Stimulated activated naive CD8-positive, alpha-beta T cell treated with anti-CD3 and anti-CD28 coated beads, Interleukin-15, Interleukin-2, amounts not matched to agents 100 ng/mL and 50 ng/mL, for 24 hours (primary cell): ENCODE measurements around the gene LGALS7.
A peak's percentile ranks its signal among the peaks of the same experiment; 100 is the strongest.

Source experiments
- H3K27ac Mint-ChIP-seq: one replicate; pipeline ENCODE4 v1.8.0; 2021; ENCODE audit warnings: mild to moderate bottlenecking, mixed read lengths
- H3K27me3 Mint-ChIP-seq: one replicate; pipeline ENCODE4 v1.8.0; 2021; ENCODE audit warnings: mixed read lengths
- H3K36me3 Mint-ChIP-seq: one replicate; pipeline ENCODE4 v1.8.0; 2021; ENCODE audit warnings: low read depth, mixed read lengths
- H3K4me1 Mint-ChIP-seq: one replicate; pipeline ENCODE4 v1.8.0; 2021; ENCODE audit warnings: low read depth, mixed read lengths
- H3K4me3 Mint-ChIP-seq: one replicate; pipeline ENCODE4 v1.8.0; 2021; ENCODE audit warnings: mild to moderate bottlenecking, mixed read lengths
- H3K9me3 Mint-ChIP-seq: one replicate; pipeline ENCODE4 v1.8.0; 2021; ENCODE audit warnings: mixed read lengths

Gene LGALS7

DNA sequence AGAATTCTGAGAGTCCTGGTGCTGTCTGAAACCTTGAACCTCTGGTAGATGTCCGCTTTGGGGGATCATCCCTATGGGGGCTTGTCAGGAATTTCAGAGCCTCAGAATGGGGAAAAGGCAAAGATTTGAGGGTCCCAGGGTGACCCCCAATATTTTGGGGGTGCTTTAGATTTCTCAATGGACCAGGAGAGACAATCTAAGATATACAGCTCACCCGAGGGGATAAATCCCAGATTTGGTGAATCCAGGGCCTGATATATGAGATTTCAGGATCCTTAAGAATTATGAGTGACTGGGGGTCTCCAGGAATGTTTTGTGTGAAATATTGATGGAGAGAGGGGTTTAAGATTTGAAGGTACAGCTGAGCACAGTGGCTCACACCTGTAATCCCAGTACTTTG is 32.4 kb downstream of the LGALS7 start:
- no peaks in the 10 kb centered on the region for H3K36me3 Mint-ChIP-seq
- H3K9me3 Mint-ChIP-seq, result no peaks in the 10 kb centered on the region
- peaks cover 25% of the 10 kb centered on the region for H3K4me1 Mint-ChIP-seq
- H3K4me3 Mint-ChIP-seq, result no peak overlapping the region
- no peak overlapping the region for H3K27ac Mint-ChIP-seq
- peaks cover 6% of the 10 kb centered on the region for H3K27me3 Mint-ChIP-seq

DNA sequence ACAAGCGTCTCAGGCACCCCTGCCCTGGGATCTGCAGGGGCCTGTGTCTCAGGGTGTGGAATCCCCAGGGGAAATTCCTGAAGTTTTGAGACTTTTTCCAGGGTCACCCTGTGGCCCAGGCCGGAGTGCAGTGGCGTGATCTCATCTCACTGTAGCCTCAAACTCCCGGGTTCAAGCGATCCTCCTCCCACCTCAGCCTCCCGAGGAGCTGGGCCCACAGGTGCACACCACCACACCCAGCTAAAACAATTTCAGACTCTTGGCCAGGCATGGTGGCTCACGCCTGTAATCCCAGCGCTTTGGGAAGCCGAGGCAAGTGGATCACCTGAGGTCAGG is 33.1 kb downstream of the LGALS7 start:
- H3K27me3 Mint-ChIP-seq, result peaks cover 6% of the 10 kb centered on the region
- H3K4me3 Mint-ChIP-seq, result no peak overlapping the region

DNA sequence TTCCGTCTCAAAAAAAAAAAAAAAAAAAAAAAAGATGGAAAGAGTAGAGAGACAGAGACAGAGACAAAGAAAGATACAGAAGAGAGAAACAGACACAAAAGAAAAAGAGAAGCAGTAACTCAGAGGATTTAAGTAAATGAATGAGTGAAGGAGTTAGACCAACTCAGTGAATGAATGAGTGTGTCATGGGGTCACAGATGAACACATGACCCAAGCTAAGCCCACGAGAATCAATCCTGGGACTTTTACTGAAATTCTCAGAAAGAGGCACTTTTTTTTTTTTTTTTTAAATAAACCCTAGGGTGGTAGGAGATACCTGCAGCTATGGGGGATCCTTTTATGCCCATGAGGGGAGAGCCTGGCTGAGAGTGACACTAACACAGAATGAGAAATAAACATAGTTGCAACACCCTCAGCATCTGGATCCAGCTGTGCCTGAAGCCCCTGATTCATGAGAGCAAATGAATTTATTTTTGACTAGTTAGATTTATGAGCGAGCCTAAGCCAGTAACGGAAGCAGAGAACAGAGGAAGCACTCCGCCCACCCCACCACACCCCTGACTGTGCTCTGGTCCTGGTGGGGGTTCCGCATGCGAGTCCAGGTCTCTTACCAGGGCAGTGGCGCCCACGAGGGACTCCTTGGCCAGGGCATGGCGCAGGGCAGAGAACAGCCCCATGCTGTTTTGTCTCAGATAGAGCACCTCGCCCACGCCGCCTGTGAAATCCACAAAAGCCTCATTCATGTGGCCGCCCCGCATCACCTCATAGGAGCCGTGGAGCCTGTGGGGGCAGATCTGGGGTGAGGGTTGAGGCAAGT is 33.7 kb downstream of the LGALS7 start:
- peaks cover 33% of the 10 kb centered on the region for H3K4me1 Mint-ChIP-seq
- H3K9me3 Mint-ChIP-seq, result no peaks in the 10 kb centered on the region
- H3K4me3 Mint-ChIP-seq, result no peak overlapping the region
- H3K27me3 Mint-ChIP-seq, result peaks cover 6% of the 10 kb centered on the region
- H3K36me3 Mint-ChIP-seq, result no peaks in the 10 kb centered on the region
- no peak overlapping the region for H3K27ac Mint-ChIP-seq

More for the DNA sequence above, 33.1 kb downstream of the LGALS7 start:
- Mint-ChIP-seq H3K27ac (no peak overlapping the region), H3K4me1 (peaks cover 27% of the 10 kb centered on the region), H3K36me3 (no peaks in the 10 kb centered on the region), H3K9me3 (no peaks in the 10 kb centered on the region)

DNA sequence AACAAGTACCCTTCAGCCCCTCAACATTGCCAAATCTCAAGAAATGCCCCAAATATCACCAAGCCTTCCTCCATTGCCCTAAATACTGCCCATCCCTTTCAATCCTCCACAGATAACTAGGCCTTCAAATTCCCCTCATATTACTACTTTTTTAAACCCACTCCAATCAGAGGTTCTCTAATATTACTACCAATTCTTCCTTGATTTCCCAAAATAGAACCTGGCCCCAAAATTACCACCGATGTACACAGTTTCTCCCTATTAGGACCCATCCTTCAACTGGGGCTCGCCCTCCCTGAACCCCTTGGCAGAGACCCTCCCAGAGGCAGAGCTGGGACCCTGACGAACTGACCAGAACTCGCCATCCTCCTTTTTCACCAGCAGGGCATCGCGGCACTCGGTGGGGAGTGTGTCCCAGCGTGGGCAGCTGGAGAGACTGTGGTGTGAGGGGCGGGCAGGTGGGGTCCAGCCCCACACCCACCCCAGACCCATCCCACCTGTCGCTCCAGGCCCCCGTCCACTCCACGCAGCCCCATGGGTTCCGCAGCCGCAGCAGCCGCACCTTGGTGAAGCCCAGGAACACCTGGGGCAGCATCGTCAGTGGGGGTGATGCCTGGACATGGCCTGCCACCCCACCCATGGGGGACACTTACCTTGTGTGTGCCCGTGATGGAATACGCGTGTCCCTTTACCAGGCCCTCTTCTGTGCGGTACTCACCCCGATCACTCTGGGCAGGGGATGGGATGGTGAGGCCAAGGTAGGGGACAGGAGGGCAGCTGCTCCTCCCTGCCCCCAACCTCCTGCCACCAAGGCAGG is 35.2 kb downstream of the LGALS7 start:
- H3K4me3 Mint-ChIP-seq, result peak overlapping the region; percentile 43
- H3K36me3 Mint-ChIP-seq, result no peaks in the 10 kb centered on the region
- peaks cover 48% of the 10 kb centered on the region for H3K4me1 Mint-ChIP-seq
- no peaks in the 10 kb centered on the region for H3K9me3 Mint-ChIP-seq
- peak overlapping the region; percentile 26 for H3K27ac Mint-ChIP-seq
- peaks cover 6% of the 10 kb centered on the region for H3K27me3 Mint-ChIP-seq

DNA sequence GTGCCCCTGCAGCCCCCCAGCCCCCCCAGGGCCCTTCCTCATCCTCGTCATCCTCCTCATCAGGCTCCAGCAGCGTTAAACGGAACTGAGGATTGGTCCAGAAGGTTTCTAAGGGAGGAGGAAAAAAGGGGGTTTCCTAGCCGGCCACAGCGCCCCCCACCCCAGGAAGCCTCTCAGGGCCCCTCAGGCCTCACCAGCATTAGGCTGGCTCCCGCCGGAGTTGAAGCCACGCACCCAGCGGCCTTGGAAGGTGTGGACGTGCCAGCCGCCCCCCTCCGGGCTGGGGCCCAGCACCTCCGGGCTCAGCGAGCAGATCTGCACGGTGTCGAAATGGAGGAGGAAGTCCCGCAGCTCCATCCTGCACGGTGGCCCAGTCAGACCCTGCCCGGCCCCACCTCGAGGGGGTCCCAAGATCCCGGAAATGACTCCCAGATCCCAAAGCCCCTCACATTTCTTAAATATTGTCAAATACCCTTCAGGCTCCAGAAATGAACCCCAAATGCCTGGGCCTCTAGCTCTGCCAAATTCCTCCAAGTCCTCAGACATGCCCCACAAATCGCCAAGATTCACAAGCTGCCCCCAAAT is 35.9 kb downstream of the LGALS7 start:
- H3K27ac Mint-ChIP-seq, result peak overlapping the region; percentile 26
- H3K9me3 Mint-ChIP-seq, result no peaks in the 10 kb centered on the region
- H3K27me3 Mint-ChIP-seq, result peaks cover 6% of the 10 kb centered on the region
- H3K36me3 Mint-ChIP-seq, result no peaks in the 10 kb centered on the region
- peaks cover 48% of the 10 kb centered on the region for H3K4me1 Mint-ChIP-seq
- peak overlapping the region; percentile 43 for H3K4me3 Mint-ChIP-seq

DNA sequence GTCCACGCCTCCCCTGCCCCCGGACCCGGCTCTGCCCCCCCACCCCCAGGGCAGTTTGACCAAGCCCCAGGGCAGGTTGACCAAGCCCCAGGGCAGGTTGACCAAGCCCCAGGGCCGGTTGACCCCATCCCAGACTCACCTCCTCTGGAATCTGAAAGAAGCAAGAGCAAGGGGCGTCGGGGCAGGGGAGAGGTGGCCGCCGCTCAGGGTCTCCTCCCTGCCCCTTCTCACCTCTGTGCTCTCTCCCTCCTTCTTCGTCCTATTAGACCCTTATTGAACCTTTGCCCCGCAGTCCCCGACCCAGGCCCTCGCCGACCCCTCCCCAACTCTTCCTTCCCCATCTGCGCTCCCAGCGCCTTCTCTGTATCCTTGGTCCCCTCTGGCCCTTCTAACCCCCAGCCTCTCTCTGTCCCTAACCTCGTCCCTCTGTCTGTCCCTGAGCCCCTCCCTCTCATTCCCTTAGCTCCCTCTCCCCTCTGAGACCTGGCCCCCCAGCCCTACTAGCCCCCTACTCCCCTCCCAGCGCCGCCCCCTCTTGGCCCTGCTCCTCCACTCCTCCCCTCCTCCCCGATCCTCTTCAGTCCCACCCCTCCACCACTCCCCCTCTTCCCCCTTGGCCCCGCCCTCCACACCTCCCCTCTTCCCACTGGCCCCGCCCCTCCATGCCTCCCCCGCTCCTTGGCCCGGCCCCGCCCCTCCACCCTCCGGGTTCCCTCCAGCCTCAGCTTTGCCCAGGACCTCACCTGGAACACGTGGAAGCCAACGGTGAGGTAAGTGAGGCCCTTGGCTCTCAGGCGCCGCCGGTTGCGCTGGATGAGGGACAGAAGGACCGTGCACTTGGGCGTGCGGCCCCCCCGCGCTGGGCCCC is 36.7 kb downstream of the LGALS7 start:
- Mint-ChIP-seq H3K27ac (no peak overlapping the region), H3K4me1 (peaks cover 48% of the 10 kb centered on the region), H3K36me3 (no peaks in the 10 kb centered on the region), H3K9me3 (no peaks in the 10 kb centered on the region), H3K27me3 (peaks cover 6% of the 10 kb centered on the region), H3K4me3 (peak overlapping the region; percentile 42)

DNA sequence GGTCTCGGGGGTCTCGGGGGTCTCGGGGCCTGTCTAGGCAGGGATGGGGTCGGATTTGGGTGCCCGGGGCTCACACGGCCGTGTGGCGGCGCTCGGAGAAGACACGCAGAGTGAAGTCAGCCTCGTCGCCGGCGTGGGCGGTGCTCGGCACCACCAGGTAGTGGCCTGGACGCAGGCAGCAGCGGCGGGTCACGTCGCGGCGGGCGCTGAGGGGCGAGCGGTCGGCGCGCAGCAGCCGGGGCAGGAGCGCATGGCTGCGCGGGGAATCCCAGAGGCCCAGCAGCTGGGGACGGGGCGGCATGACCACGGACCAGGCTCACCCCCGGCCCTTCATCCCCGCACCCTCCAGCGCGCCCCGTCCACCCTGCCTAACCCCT is 37.3 kb downstream of the LGALS7 start:
- Mint-ChIP-seq H3K27me3 (peaks cover 6% of the 10 kb centered on the region), H3K4me3 (no peak overlapping the region), H3K36me3 (no peaks in the 10 kb centered on the region), H3K9me3 (no peaks in the 10 kb centered on the region), H3K4me1 (peaks cover 48% of the 10 kb centered on the region), H3K27ac (no peak overlapping the region)

DNA sequence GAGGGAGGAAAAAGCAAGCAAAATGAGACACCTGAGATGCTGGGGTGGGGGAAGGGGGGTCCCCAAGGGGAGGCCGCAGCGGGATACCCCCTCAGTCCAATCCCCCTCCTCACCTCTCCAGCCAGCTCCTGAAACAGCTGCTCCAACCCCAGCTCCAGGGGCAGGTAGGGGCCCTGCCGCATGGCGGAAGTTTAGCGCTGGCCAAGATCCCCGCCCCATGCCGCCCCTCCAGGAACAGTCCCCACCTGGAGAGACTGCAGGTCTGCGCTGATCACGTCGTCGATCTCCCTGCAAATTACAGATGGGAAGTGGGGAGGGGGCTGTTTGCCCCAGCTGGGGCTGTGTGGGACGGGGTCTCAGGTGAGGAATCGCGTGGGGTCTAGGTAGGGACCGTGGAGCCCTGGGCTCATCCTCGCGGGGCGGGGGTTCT is 38.0 kb downstream of the LGALS7 start:
- H3K36me3 Mint-ChIP-seq, result peaks cover under 1% of the 10 kb centered on the region

DNA sequence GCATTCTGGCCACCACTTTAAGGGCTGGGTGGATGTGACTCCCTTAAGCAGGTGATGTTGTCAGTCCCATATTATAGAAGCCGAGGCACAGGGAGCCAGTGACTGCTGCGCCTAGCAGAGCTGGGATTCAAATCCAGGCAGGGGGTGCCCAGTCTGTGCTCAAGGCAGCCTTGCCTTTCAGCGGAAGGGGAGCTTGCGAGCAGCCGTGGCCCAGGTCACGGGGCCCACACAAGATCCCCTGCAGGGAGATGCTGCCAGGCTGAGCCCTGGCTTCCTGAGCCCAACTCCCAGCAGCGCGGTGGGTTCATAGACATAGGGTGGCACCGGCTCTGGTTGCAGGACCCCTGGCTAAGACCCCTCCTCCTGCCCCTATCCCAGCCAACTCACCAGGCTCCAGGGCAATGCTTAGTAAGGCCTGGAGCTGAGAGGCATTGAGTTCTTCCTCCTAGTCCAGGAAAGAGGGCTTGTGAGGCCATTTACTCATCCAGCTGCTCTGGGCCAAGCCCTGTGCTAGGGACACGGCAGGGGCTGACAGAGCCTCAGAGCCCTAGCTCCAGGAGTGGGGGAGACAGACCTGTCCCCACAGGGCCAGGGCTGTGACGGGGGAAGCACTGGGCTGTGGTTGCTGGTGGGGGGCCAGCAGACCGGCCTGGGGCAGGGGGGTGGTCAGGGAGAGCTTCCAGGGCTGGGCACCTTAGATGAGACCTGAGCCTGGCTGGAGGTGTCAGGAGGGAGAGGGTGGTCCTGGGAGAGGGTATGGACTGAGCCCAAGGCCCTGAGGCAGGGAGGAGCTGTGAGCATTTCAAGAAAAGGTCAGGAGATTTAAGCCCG is 38.7 kb downstream of the LGALS7 start:
- H3K27me3 Mint-ChIP-seq, result peaks cover 6% of the 10 kb centered on the region
- H3K4me1 Mint-ChIP-seq, result peaks cover 46% of the 10 kb centered on the region
- peak overlapping the region; percentile 60 for H3K4me3 Mint-ChIP-seq
- no peaks in the 10 kb centered on the region for H3K9me3 Mint-ChIP-seq
- H3K27ac Mint-ChIP-seq, result peak overlapping the region; percentile 87
- H3K36me3 Mint-ChIP-seq, result peaks cover 7% of the 10 kb centered on the region

More for the DNA sequence above, 38.0 kb downstream of the LGALS7 start:
- Mint-ChIP-seq H3K4me3 (peak overlapping the region; percentile 60), H3K9me3 (no peaks in the 10 kb centered on the region), H3K27ac (peak overlapping the region; percentile 87), H3K4me1 (peaks cover 48% of the 10 kb centered on the region), H3K27me3 (peaks cover 6% of the 10 kb centered on the region)

DNA sequence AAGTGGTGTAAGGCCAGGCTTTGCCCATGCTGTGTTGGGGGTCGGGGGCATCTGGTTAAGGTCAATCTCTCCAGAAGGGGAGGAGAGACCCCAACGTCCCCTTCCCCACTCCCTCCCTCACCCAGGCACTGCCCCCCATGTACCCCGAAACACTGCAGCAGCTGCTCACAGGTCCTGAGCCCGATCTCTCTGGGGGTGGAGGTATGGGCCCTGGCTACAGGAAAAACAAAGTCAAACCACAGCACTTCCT is 39.2 kb downstream of the LGALS7 start:
- peaks cover 43% of the 10 kb centered on the region for H3K4me1 Mint-ChIP-seq
- peaks cover 6% of the 10 kb centered on the region for H3K27me3 Mint-ChIP-seq
- H3K9me3 Mint-ChIP-seq, result no peaks in the 10 kb centered on the region
- H3K27ac Mint-ChIP-seq, result no peak overlapping the region
- H3K36me3 Mint-ChIP-seq, result peaks cover 9% of the 10 kb centered on the region
- peak overlapping the region; percentile 35 for H3K4me3 Mint-ChIP-seq

DNA sequence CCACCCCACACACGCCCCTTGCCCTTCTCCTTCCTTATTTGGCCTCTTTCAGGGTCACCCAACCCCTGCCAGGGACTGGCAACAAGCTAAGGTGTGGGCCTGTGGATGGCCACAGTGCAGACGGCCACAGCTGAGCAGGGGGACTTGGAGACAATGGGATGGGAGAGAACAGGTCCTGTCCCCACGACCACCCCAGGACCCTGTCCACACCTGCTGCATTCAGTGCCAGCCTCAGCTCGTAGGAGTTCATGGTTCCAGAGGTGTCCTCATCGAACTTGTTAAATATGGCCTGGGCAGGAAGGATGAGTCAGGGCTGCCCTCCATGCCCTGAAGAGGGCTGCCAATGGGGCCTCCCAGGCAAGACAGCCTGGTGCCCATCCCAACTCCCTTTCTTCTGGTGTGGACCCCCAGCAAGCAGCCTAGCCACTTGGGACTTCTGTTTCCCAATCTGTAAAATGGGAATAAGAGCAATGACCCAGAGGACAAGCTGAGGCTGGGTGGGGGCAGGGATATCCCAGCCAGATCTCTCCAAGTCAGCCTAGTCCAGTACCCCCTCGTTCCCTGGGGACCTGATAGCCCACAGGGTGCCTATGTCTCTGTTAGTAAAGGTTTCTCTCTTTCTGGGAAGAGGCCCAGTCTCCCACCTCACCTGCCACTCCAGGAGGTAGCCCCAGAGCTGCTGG is 39.7 kb downstream of the LGALS7 start:
- Mint-ChIP-seq H3K36me3 (peaks cover 9% of the 10 kb centered on the region), H3K27me3 (peaks cover 6% of the 10 kb centered on the region), H3K9me3 (no peaks in the 10 kb centered on the region), H3K4me1 (peaks cover 38% of the 10 kb centered on the region), H3K4me3 (peak overlapping the region; percentile 35), H3K27ac (peak overlapping the region; percentile 45)

DNA sequence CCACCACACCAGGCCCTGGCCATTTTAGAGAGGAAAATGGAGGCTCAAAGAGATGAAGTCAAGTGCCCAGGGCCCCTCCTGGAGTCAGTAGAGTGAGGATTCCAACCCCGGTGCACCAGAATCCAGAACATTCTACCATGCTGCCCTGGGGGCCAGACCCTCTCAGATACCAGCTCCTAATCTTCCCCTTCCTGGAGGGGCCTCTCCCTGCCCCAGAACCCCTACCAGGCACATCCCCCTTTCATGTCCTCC is 40.1 kb downstream of the LGALS7 start:
- Mint-ChIP-seq H3K9me3 (no peaks in the 10 kb centered on the region), H3K4me1 (peaks cover 36% of the 10 kb centered on the region), H3K36me3 (peaks cover 9% of the 10 kb centered on the region), H3K27ac (no peak overlapping the region), H3K27me3 (peaks cover 6% of the 10 kb centered on the region), H3K4me3 (no peak overlapping the region)

DNA sequence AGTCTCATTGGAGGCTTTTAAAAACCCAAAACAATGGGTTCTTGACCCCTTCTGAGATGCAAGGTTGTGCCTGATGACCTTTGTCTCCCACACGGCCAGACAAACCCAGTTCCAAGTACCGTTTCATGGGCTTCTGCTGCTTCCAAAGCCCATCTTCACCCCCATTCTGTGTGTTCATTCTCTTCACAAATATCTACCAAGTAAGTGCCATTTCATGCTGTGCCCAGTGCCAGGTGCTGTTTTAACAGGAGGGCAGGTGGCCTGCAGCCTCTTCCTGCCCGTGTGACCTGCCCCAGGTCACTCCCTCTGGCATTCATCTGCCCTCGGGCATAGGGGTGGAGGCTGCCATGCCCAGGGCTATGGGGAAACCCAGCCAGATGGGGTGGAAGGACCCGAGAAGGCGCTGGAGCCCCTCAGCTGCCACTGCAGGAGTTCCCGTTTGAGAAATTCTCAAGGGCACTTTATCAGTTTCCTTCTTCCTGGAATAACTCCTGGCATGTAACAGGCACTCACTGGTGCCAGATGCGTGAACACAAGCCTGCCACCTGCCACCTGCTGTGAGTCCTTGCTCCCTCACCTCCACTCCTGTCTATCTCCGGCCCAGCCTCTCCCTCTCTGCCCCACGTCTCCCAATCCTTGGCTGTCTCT is 41.5 kb downstream of the LGALS7 start:
- Mint-ChIP-seq H3K36me3 (peaks cover 12% of the 10 kb centered on the region), H3K27me3 (no peaks in the 10 kb centered on the region), H3K4me1 (peaks cover 32% of the 10 kb centered on the region), H3K4me3 (no peak overlapping the region), H3K9me3 (no peaks in the 10 kb centered on the region), H3K27ac (no peak overlapping the region)
